Kidney epithelial cell (primary cell): ENCODE results near the gene ADD1. TPM values are rescaled to one million over a fixed set of nuclear protein-coding genes. Genes with fewer than 3 reads are reported as not detected.

Experiments used
- DNase-seq: peaks from one replicate; pipeline ENCODE4 v3.0.0-alpha.2; 2010; ENCODE audit warnings: low read depth
- H3K27me3 ChIP-seq: 2 replicates; pipeline ENCODE4 v1.6.0; 2011; ENCODE audit warnings: low read length; ENCODE audit not compliant: control insufficient read depth, insufficient read depth
- H3K36me3 ChIP-seq: 2 replicates; pipeline ENCODE4 v1.5.1; 2011; ENCODE audit warnings: low read length; ENCODE audit not compliant: control insufficient read depth, insufficient read depth
- H3K4me3 ChIP-seq: 2 replicates; pipeline ENCODE4 v1.5.1; 2011; ENCODE audit warnings: low read depth, mild to moderate bottlenecking, control low read depth, low read length
- total RNA-seq: library from RNA; depleted of rRNA; stranded (reverse); fragments of >200 nt; gene quantifications from 2 replicates; pipeline ENCODE4 v1.2.3, GENCODE V29; 2015
- TF ChIP-seq, protein P1 (sequence below): IDR thresholded peaks from 2 replicates; pipeline ENCODE4 v1.5.1; 2011; ENCODE audit warnings: mild to moderate bottlenecking, moderate library complexity, low read length, control low read depth, inconsistent platforms; ENCODE audit not compliant: insufficient read depth, poor library complexity, severe bottlenecking

Gene ADD1
- total RNA-seq, 1 donor from 2014 or later = 132 TPM

DNA sequence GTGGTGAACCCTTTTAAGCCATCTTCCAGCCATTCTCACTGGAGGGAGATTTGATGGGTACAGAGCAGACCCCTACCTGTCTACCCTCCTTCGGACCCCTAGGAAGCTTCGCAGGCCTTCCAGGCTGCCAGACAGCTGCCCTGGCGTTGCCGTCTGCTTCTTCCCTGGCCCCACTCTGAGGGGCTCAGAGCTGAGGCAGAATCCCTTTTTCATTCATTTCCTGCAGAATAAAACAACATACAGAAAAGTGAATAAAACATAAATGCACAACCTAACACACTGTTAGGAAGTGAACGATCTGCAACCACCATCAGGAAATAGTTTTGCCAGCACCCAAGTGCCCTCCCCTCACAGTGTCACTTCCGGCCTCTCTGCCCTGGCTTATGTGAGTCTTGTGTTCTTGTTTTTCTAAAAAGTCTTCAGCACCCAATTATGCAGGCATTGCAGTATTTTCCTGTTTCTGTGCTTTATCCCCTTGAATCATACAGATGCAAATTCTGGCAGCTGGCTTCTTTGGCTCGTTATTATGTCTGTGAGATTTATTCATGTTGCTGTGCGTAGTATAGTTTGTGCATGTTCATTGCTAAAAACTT is 5.6 kb upstream of the ADD1 start:
- Histone ChIP-seq H3K36me3 (peaks cover 8% of the 10 kb centered on the region), H3K4me3 (no peak overlapping the region), H3K27me3 (no peaks in the 10 kb centered on the region)
- TF ChIP-seq, protein P1, sequence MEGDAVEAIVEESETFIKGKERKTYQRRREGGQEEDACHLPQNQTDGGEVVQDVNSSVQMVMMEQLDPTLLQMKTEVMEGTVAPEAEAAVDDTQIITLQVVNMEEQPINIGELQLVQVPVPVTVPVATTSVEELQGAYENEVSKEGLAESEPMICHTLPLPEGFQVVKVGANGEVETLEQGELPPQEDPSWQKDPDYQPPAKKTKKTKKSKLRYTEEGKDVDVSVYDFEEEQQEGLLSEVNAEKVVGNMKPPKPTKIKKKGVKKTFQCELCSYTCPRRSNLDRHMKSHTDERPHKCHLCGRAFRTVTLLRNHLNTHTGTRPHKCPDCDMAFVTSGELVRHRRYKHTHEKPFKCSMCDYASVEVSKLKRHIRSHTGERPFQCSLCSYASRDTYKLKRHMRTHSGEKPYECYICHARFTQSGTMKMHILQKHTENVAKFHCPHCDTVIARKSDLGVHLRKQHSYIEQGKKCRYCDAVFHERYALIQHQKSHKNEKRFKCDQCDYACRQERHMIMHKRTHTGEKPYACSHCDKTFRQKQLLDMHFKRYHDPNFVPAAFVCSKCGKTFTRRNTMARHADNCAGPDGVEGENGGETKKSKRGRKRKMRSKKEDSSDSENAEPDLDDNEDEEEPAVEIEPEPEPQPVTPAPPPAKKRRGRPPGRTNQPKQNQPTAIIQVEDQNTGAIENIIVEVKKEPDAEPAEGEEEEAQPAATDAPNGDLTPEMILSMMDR = no peak
- no peak for DNase-seq

GRCh38 chr4:2839060-2839459 is 4.6 kb upstream of the ADD1 start:
- Histone ChIP-seq H3K36me3 (peaks cover 6% of the 10 kb centered on the region), H3K27me3 (no peaks in the 10 kb centered on the region)
- TF ChIP-seq, protein P1 = no peak

DNA sequence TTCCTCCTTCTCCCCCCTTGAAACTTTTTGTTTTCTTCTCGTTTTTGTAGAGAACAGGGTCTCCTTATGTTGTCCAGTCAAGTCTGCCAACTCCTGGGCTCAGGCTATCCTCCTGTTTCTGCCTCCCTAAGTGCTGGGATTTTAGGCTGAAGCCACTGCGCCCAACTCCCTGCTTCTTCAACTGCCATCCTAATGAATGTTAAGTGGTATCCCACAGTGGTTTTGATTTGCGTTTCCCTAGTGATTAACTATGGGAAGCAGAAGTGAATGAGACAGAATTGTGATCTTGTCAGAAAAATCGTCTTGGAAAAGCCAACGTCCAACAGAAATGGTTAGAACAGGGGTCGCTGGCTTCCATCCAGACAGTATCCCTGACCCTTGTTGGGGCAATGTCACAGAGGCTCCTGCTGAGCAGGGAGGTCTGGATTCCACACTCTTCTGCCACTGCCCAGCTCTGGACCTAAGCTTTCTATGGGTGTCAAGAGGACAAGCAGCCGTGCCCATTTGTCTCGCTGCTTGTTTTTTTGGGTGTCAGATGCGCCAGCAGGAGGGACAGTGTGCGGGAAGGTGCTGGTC is 869 bp upstream of the ADD1 start:
- H3K4me3 ChIP-seq = peak overlapping the region; percentile 75
- TF ChIP-seq, protein P1 = no peak
- no peaks in the 10 kb centered on the region for H3K27me3 ChIP-seq
- DNase-seq = no peak
- H3K36me3 ChIP-seq = no peaks in the 10 kb centered on the region

More at GRCh38 chr4:2839060-2839459, 4.6 kb upstream of the ADD1 start:
- no peak overlapping the region for H3K4me3 ChIP-seq
- DNase-seq = no peak

GRCh38 chr4:2843941-2844584 is 419 bp downstream of the ADD1 start:
- H3K27me3 ChIP-seq = no peaks in the 10 kb centered on the region
- TF ChIP-seq, protein P1 = no peak
- peak overlapping the region; percentile 75 for H3K4me3 ChIP-seq
- H3K36me3 ChIP-seq = no peaks in the 10 kb centered on the region
- DNase-seq = no peak

GRCh38 chr4:2846172-2846571 is 2.5 kb downstream of the ADD1 start:
- Histone ChIP-seq H3K27me3 (no peaks in the 10 kb centered on the region), H3K4me3 (no peak overlapping the region), H3K36me3 (no peaks in the 10 kb centered on the region)
- TF ChIP-seq, protein P1 = no peak
- no peak for DNase-seq
